GM12878 (cell line): Measurements from ENCODE around the gene GSG1. TPM values are rescaled to one million over a fixed set of nuclear protein-coding genes. Genes with fewer than 3 reads are reported as not detected.

Source experiments
- ATAC-seq: fragments of 200-7000 bp; cut with Tn5 transposase; 3 replicates; pipeline ENCODE4 v1.9.1; 2020; ENCODE audit warnings: mild to moderate bottlenecking, moderate library complexity
- BruUV-seq: library from RNA; stranded (reverse); fragments of 400-500 nt; replicated peaks from 2 replicates; lab custom pipeline; 2021; lab: Mats Ljungman, UMichigan
- CTCF ChIA-PET: fragments of 300-600 bp; sonication (Branson Sonifier 250); formaldehyde crosslinking; extraction: SDS; loops from one replicate; lab custom pipeline; 2021; ENCODE audit warnings: inconsistent platforms; lab: Yijun Ruan, JAX
- POLR2A ChIA-PET: fragments of 350-600 bp; formaldehyde crosslinking; extraction: SDS; loops from one replicate; lab custom pipeline; 2021; ENCODE audit warnings: inconsistent platforms; lab: Charles Lee
- RAD21 ChIA-PET: fragments of 300-600 bp; sonication (Branson Sonifier 250); formaldehyde crosslinking; loops from one replicate; lab custom pipeline; 2023; ENCODE audit warnings: antibody characterized with exemption; ENCODE audit not compliant: unreplicated experiment; lab: Charles Lee
- SMC1A ChIA-PET: fragments of 300-600 bp; sonication (Branson Sonifier 250); formaldehyde crosslinking; loops from one replicate; lab custom pipeline; 2023; ENCODE audit not compliant: unreplicated experiment, uncharacterized antibody; lab: Charles Lee
- DNase-seq: peaks from one replicate; pipeline ENCODE4 v3.0.0-alpha.2; 2011; ENCODE audit warnings: low read depth, low spot score
- FAIRE-seq: peaks from 3 replicates; lab custom pipeline; 2011; peaks lifted over from hg19 to GRCh38; lab: Jason Lieb, UNC
- H2AFZ ChIP-seq: 2 replicates; pipeline ENCODE4 v1.6.0; 2011; ENCODE audit warnings: low read depth, low read length, control low read depth; ENCODE audit not compliant: control insufficient read depth
- H3K27ac ChIP-seq: 2 replicates; pipeline ENCODE4 v1.5.1; 2011; ENCODE audit warnings: control low read depth; ENCODE audit not compliant: control insufficient read depth, insufficient read depth
- H3K27me3 ChIP-seq, 2 experiments: replicated peaks in 1 of 2; 2 replicates each; pipeline versions ENCODE4 v1.6.0 to v1.6.1; 2011; ENCODE audit warnings: low read length in 1 of 2; ENCODE audit not compliant: control insufficient read depth in 2 of 2, insufficient read depth in 2 of 2
- H3K36me3 ChIP-seq, 2 experiments: 2 replicates each; pipeline ENCODE4 v1.5.1; 2011; ENCODE audit warnings: low read length in 1 of 2; ENCODE audit not compliant: control insufficient read depth in 2 of 2, insufficient read depth in 2 of 2
- H3K4me1 ChIP-seq: 2 replicates; pipeline ENCODE4 v1.6.1; 2011; ENCODE audit warnings: mild to moderate bottlenecking, low read length, moderate library complexity, mixed read lengths; ENCODE audit not compliant: control insufficient read depth, insufficient read depth
- H3K4me2 ChIP-seq: 2 replicates; pipeline ENCODE4 v1.6.0; 2011; ENCODE audit warnings: control low read depth; ENCODE audit not compliant: control insufficient read depth, insufficient read depth
- H3K4me3 ChIP-seq: fragments of 200-600 bp; sonication (generic); 2 replicates; pipeline ENCODE4 v1.5.1; 2016
- H3K79me2 ChIP-seq: 2 replicates; pipeline ENCODE4 v1.6.0; 2011; ENCODE audit warnings: low read length; ENCODE audit not compliant: control insufficient read depth, insufficient read depth
- H3K9ac ChIP-seq: 2 replicates; pipeline ENCODE4 v1.8.0; 2011; ENCODE audit warnings: low read length, control low read depth, mixed read lengths; ENCODE audit not compliant: control insufficient read depth, insufficient read depth
- H3K9me3 ChIP-seq: replicated peaks from 3 replicates; pipeline ENCODE4 v1.5.1; 2011; ENCODE audit warnings: mild to moderate bottlenecking, low read length; ENCODE audit not compliant: control insufficient read depth, insufficient read depth
- H4K20me1 ChIP-seq: 2 replicates; pipeline ENCODE4 v1.6.0; 2011; ENCODE audit not compliant: control insufficient read depth, insufficient read depth
- CBX5 ChIP-seq: sonication (generic); IDR thresholded peaks from 2 replicates; pipeline ENCODE4 v1.6.1; 2016; ENCODE audit warnings: low read depth, moderate library complexity, mild to moderate bottlenecking, inconsistent platforms
- E2F4 ChIP-seq: IDR thresholded peaks from 2 replicates; pipeline ENCODE4 v1.6.1; 2012; ENCODE audit warnings: low read depth, low read length, improper control_type of control experiment
- HDAC2 ChIP-seq: fragments of 200-600 bp; sonication (generic); IDR thresholded peaks from 2 replicates; pipeline ENCODE4 v1.6.1; 2017
- HDGF ChIP-seq: fragments of 450-650 bp; IDR thresholded peaks from 2 replicates; pipeline ENCODE4 v1.6.1; 2016; ENCODE audit warnings: antibody characterized with exemption
- KLF5 ChIP-seq: fragments of 450-650 bp; IDR thresholded peaks from 2 replicates; pipeline ENCODE4 v1.6.1; 2014; ENCODE audit warnings: mild to moderate bottlenecking; ENCODE audit not compliant: partially characterized antibody
- NFYA ChIP-seq: IDR thresholded peaks from 2 replicates; pipeline ENCODE4 v1.6.1; 2011; ENCODE audit warnings: low read depth, mild to moderate bottlenecking, low read length, improper control_type of control experiment, borderline replicate concordance
- PAX8 ChIP-seq: fragments of 450-650 bp; IDR thresholded peaks from 2 replicates; pipeline ENCODE4 v1.6.1; 2017; ENCODE audit warnings: mild to moderate bottlenecking, moderate library complexity
- PKNOX1 ChIP-seq: fragments of 450-650 bp; IDR thresholded peaks from 2 replicates; pipeline ENCODE4 v1.6.1; 2016; ENCODE audit warnings: mild to moderate bottlenecking
- POU2F2 ChIP-seq: IDR thresholded peaks from 3 replicates; pipeline ENCODE4 v1.6.1; 2011; ENCODE audit warnings: low read depth, mild to moderate bottlenecking, low read length, borderline replicate concordance
- RAD21 ChIP-seq: IDR thresholded peaks from 2 replicates; pipeline ENCODE4 v1.6.1; 2011; ENCODE audit warnings: mild to moderate bottlenecking, low read depth, low read length, moderate library complexity; ENCODE audit not compliant: insufficient read depth
- RB1 ChIP-seq: fragments of 450-650 bp; formaldehyde crosslinking; IDR thresholded peaks from 2 replicates; pipeline ENCODE4 v1.6.1; 2017; ENCODE audit warnings: mild to moderate bottlenecking, borderline replicate concordance
- RBBP5 ChIP-seq: fragments of 200-600 bp; sonication (generic); conservative IDR thresholded peaks from 2 replicates; pipeline ENCODE4 v1.6.1; 2016
- RUNX3 ChIP-seq: IDR thresholded peaks from 2 replicates; pipeline ENCODE4 v1.6.1; 2012; ENCODE audit warnings: low read length, inconsistent platforms
- SMAD5 ChIP-seq: IDR thresholded peaks from 2 replicates; pipeline ENCODE4 v1.6.1; 2016; ENCODE audit warnings: antibody characterized with exemption, low read depth
- STAT1 ChIP-seq: fragments of 450-650 bp; conservative IDR thresholded peaks from 2 replicates; pipeline ENCODE4 v1.6.1; 2014; ENCODE audit warnings: antibody characterized with exemption, mild to moderate bottlenecking
- TCF3 ChIP-seq: IDR thresholded peaks from 2 replicates; pipeline ENCODE4 v1.6.1; 2012; ENCODE audit warnings: low read depth, mild to moderate bottlenecking, low read length, borderline replicate concordance; ENCODE audit not compliant: insufficient read depth
- USF1 ChIP-seq: IDR thresholded peaks from 2 replicates; pipeline ENCODE4 v1.6.1; 2011; ENCODE audit warnings: borderline replicate concordance, low read depth, mild to moderate bottlenecking, moderate library complexity, mixed read lengths, low read length; ENCODE audit not compliant: insufficient read depth; ENCODE audit errors: extremely low read length
- ZBTB11 ChIP-seq: fragments of 450-650 bp; formaldehyde crosslinking; IDR thresholded peaks from 2 replicates; pipeline ENCODE4 v1.5.0; 2022; ENCODE audit warnings: mild to moderate bottlenecking, missing genetic modification characterization
- ZZZ3 ChIP-seq: IDR thresholded peaks from 2 replicates; pipeline ENCODE4 v1.6.1; 2011; ENCODE audit warnings: low read depth; ENCODE audit not compliant: control insufficient read depth, insufficient read length
- WGBS: methylation state at CpG from one replicate; pipeline ENCODE4 v1.1.6; 2016; ENCODE audit warnings: low lambda C conversion rate; ENCODE audit not compliant: insufficient replicate concordance, insufficient coverage; ENCODE audit errors: missing lambda C conversion rate; 5-methylcytosine and 5-hydroxymethylcytosine counted together
- in situ Hi-C: fragments of 300-500 bp; cut with MboI; formaldehyde crosslinking; loops from 9 replicates; pipeline ENCODE4 v1.14.3; 2018; ENCODE audit warnings: mixed read lengths
- intact Hi-C: fragments of 100-400 bp; cut with micrococcal nuclease; formaldehyde crosslinking; loops from one replicate; pipeline ENCODE4 v1.14.2; 2022; ENCODE audit not compliant: unreplicated experiment
- polyA plus RNA-seq, 11 experiments: library from polyadenylated mRNA; depleted of rRNA in 4 of 11; unstranded in 6 of 11; stranded (reverse) in 5 of 11; fragments of >200 nt; fragmentation: Nextera tagmentation in 4 of 11; fragmentation: Illumina TruSeq in 1 of 11; extraction: Ambion mirVana in 4 of 11; extraction: Trizol in 1 of 11; gene quantifications; 1 replicate in 1 of 11; 2 replicates in 10 of 11; pipeline versions ENCODE4 v1.2.1 to v1.2.3, GENCODE V29; 2011 to 2016; ENCODE audit warnings: inconsistent platforms in 2 of 11, missing spikeins in 2 of 11, low read depth in 1 of 11
- total RNA-seq, 4 experiments: library from RNA; depleted of rRNA in 3 of 4; stranded (reverse); fragments of >200 nt in 3 of 4; fragmentation: Illumina TruSeq in 1 of 4; extraction: Trizol in 1 of 4; gene quantifications; 2 replicates each; pipeline versions ENCODE4 v1.2.1 to v1.2.3, GENCODE V29; 2013 to 2021

GSG1 gene
- total and polyA plus RNA-seq, 10 of the 15 experiments (the other 5 are each of a cell fraction or from before 2014, with no cell fraction given) = not detected

GRCh38 chr12:13114251-13115052 lies 11.0 kb upstream of the GSG1 start:
- Histone ChIP-seq H3K9ac (no peak overlapping the region), H3K9me3 (no peaks in the 10 kb centered on the region), H3K36me3 (no peaks in the 10 kb centered on the region), H3K27me3 (peaks cover 2 to 8% of the 10 kb centered on the region in 2 experiments; a peak in 3 of 4 replicates), H3K27ac (no peak overlapping the region), H3K4me3 (no peak overlapping the region), H4K20me1 (no peaks in the 10 kb centered on the region), H2AFZ (no peak overlapping the region), H3K79me2 (no peaks in the 10 kb centered on the region), H3K4me2 (no peak overlapping the region), H3K4me1 (no peaks in the 10 kb centered on the region)
- no peak for ATAC-seq
- in situ Hi-C loops (no loop called here), intact Hi-C loops (no loop called here)
- ChIA-PET POLR2A (no interaction called here), RAD21 (no interaction called here), SMC1A (no interaction called here), CTCF (interaction anchor here (1.7 kb wide), 1 partner anchor 13 kb away, joined by 4 read pairs; no protein-coding TSS in a partner anchor)
- no peak for FAIRE-seq
- BruUV-seq = no TSS peak
- whole genome bisulfite sequencing = 50% methylated on average over 15 of the region's 15 CpGs
- DNase-seq = no peak
- TF ChIP-seq CBX5 (no peak), NFYA (no peak), RAD21 (no peak), SMAD5 (no peak), TCF3 (no peak), HDAC2 (no peak), HDGF (no peak), KLF5 (no peak), E2F4 (no peak), PAX8 (no peak), RB1 (no peak), ZZZ3 (no peak), STAT1 (no peak), ZBTB11 (CRISPR knock-in tag) (no peak), RUNX3 (no peak), POU2F2 (no peak), USF1 (no peak), PKNOX1 (no peak), RBBP5 (no peak)
